K562 (cell line): ENCODE data around the gene PGR. TPM values are rescaled to one million over a fixed set of nuclear protein-coding genes. Genes with fewer than 3 reads are reported as not detected.

Source experiments
- DDX20 ChIP-seq: fragments of 450-650 bp; IDR thresholded peaks from 2 replicates; pipeline ENCODE4 v1.6.1; 2016; ENCODE audit warnings: missing genetic modification characterization, low read depth, mild to moderate bottlenecking, missing compliant biosample characterization, moderate library complexity
- FOXA1 ChIP-seq: fragments of 450-650 bp; IDR thresholded peaks from 2 replicates; pipeline ENCODE4 v1.6.1; 2016; ENCODE audit warnings: mild to moderate bottlenecking, borderline replicate concordance
- RUNX1 ChIP-seq: sonication (generic); IDR thresholded peaks from 2 replicates; pipeline ENCODE4 v1.6.1; 2016; ENCODE audit warnings: antibody characterized with exemption, low read depth
- TRIM24 ChIP-seq, 2 experiments: fragments of 450-650 bp; IDR thresholded peaks; 2 replicates each; pipeline ENCODE4 v1.6.1; 2016
- ZNF124 ChIP-seq: sonication (generic); formaldehyde crosslinking; IDR thresholded peaks from 2 replicates; pipeline ENCODE4 v1.8.1; 2022; ENCODE audit warnings: missing genetic modification reagents
- ZNF318 ChIP-seq, 2 experiments: fragments of 450-650 bp; IDR thresholded peaks; 2 replicates each; pipeline ENCODE4 v1.6.1; 2016; ENCODE audit warnings: mild to moderate bottlenecking in 2 of 2, borderline replicate concordance in 1 of 2, low read depth in 1 of 2, moderate library complexity in 1 of 2
- polyA plus RNA-seq, 8 experiments: library from polyadenylated mRNA; depleted of rRNA in 4 of 8; stranded (reverse) in 5 of 8; unstranded in 3 of 8; fragments of >200 nt; fragmentation: Nextera tagmentation in 2 of 8; fragmentation: Illumina TruSeq in 1 of 8; extraction: Ambion mirVana in 2 of 8; extraction: Trizol in 1 of 8; gene quantifications; 2 replicates each; pipeline versions ENCODE4 v1.2.1 to v1.2.3, GENCODE V29; 2011 to 2014; ENCODE audit warnings: inconsistent platforms in 1 of 8, missing spikeins in 1 of 8
- total RNA-seq, 7 experiments: library from RNA; depleted of rRNA in 6 of 7; stranded (reverse); fragments of >200 nt in 6 of 7; fragmentation: Illumina TruSeq in 2 of 7; extraction: Trizol in 2 of 7; gene quantifications; 2 replicates each; pipeline versions ENCODE4 v1.2.1 to v1.2.3, GENCODE V29; 2011 to 2021; ENCODE audit warnings: low replicate concordance in 1 of 7

PGR gene
- total and polyA plus RNA-seq, 9 of the 15 experiments (the other 6 are each of a cell fraction or from before 2014, with no cell fraction given), result 0.43 to 2.4 (median 1.3) TPM

GRCh38 chr11:101049123-101049522 lies 80.5 kb downstream of the PGR start (continued):
- TF ChIP-seq ZNF318 (IDR thresholded peaks at IDR 0.05; ENCODE audit: borderline replicate concordance in 1 of 2, low read depth in 1 of 2), result no peak
- TF ChIP-seq ZNF124 (CRISPR knock-in tag), result no peak
- TF ChIP-seq FOXA1, result no peak
- no peak for TF ChIP-seq RUNX1
- no peak for TF ChIP-seq DDX20 (tag)
- no peak for TF ChIP-seq TRIM24 (IDR thresholded peaks at IDR 0.05)
- TF ChIP-seq, all 486 proteins: peak for 20
